HCT116 (cell line): ENCODE measurements around the gene CRLF1. TPM values are rescaled to one million over a fixed set of nuclear protein-coding genes. Genes with fewer than 3 reads are reported as not detected.

Experiments
- ATAC-seq: fragments of 200-7000 bp; cut with Tn5 transposase; 2 replicates; pipeline ENCODE4 v1.9.1; 2020; ENCODE audit warnings: mild to moderate bottlenecking, moderate library complexity
- BruUV-seq: library from RNA; stranded (reverse); fragments of 400-500 nt; replicated peaks from 2 replicates; lab custom pipeline; 2021; lab: Mats Ljungman, UMichigan
- CTCF ChIA-PET: fragments of 300-600 bp; sonication (Branson Sonifier 250); formaldehyde crosslinking; loops from one replicate; lab custom pipeline; 2021; ENCODE audit warnings: antibody characterized with exemption; lab: Charles Lee
- POLR2A ChIA-PET: fragments of 300-600, 350-600 bp; sonication (Branson Sonifier 250); formaldehyde crosslinking; loops from one replicate; lab custom pipeline; 2021; ENCODE audit warnings: antibody characterized with exemption; lab: Charles Lee
- RAD21 ChIA-PET, 2 experiments: fragments of 300-600 bp; sonication (Branson Sonifier 250); formaldehyde crosslinking; loops; one replicate each; lab custom pipeline; 2023; ENCODE audit warnings: low total read pairs in 2 of 2; ENCODE audit not compliant: uncharacterized antibody in 2 of 2, unreplicated experiment in 2 of 2, low non-redundant PET in 1 of 2; lab: Charles Lee
- DNase-seq: peaks from one replicate; pipeline ENCODE4 v3.0.0-alpha.2; 2010; ENCODE audit warnings: low read depth, low spot score
- H2AFZ ChIP-seq: fragments of 200-600 bp; shearing (Covaris generic), sonication (generic); 2 replicates; pipeline ENCODE4 v1.6.1; 2017; ENCODE audit warnings: low read depth, mixed run types, mixed read lengths, antibody characterized with exemption, low read length; ENCODE audit not compliant: poor library complexity, severe bottlenecking
- H3K27ac ChIP-seq: 2 replicates; pipeline ENCODE4 v1.5.1; 2012; ENCODE audit warnings: low read depth, low read length
- H3K27me3 ChIP-seq: fragments of 200-600 bp; sonication (generic); 2 replicates; pipeline ENCODE4 v1.6.1; 2016; ENCODE audit warnings: mixed run types, low read length, mixed read lengths; ENCODE audit not compliant: insufficient read depth
- H3K36me3 ChIP-seq, 2 experiments: fragments of 200-500 bp in 1 of 2; fragments of 200-600 bp in 1 of 2; sonication (Bioruptor generic) in 1 of 2; sonication (generic) in 1 of 2; 2 replicates each; pipeline versions ENCODE4 v1.5.1 to v1.6.1; 2014 to 2016; ENCODE audit warnings: low read length in 2 of 2, inconsistent platforms in 1 of 2, mixed read lengths in 1 of 2, mixed run types in 1 of 2; ENCODE audit not compliant: insufficient read depth in 2 of 2, control insufficient read depth in 1 of 2
- H3K4me1 ChIP-seq, 2 experiments: fragments of 200-600 bp in 1 of 2; sonication (generic) in 1 of 2; 2 replicates each; pipeline versions ENCODE4 v1.5.1 to v1.6.1; 2012 to 2017; ENCODE audit warnings: low read length in 2 of 2, inconsistent platforms in 1 of 2, mild to moderate bottlenecking in 1 of 2, mixed read lengths in 1 of 2, mixed run types in 1 of 2, moderate library complexity in 1 of 2; ENCODE audit not compliant: insufficient read depth in 2 of 2, control insufficient read depth in 1 of 2
- H3K4me2 ChIP-seq: fragments of 200-600 bp; sonication (generic); 2 replicates; pipeline ENCODE4 v1.6.1; 2017; ENCODE audit warnings: mixed run types, low read length, mixed read lengths
- H3K4me3 ChIP-seq, 2 experiments: fragments of 200-600 bp in 1 of 2; sonication (generic) in 1 of 2; replicated peaks in 1 of 2; 2 replicates each; pipeline ENCODE4 v1.5.1; 2011 to 2016; ENCODE audit warnings: low read length in 2 of 2, control low read depth in 1 of 2, low read depth in 1 of 2, mild to moderate bottlenecking in 1 of 2, mixed read lengths in 1 of 2, mixed run types in 1 of 2
- H3K79me2 ChIP-seq: fragments of 200-600 bp; sonication (generic); 2 replicates; pipeline ENCODE4 v1.6.1; 2017; ENCODE audit warnings: mild to moderate bottlenecking, mixed run types, low read length, moderate library complexity, mixed read lengths; ENCODE audit not compliant: insufficient read depth
- H3K9ac ChIP-seq: fragments of 200-600 bp; sonication (generic); 2 replicates; pipeline ENCODE4 v1.6.1; 2016; ENCODE audit warnings: low read length, mixed read lengths
- H3K9me2 ChIP-seq: fragments of 200-600 bp; sonication (generic), shearing (Covaris generic); 2 replicates; pipeline ENCODE4 v1.6.1; 2017; ENCODE audit warnings: mixed run types, mild to moderate bottlenecking, moderate library complexity; ENCODE audit not compliant: insufficient read depth
- H3K9me3 ChIP-seq, 2 experiments: fragments of 200-500 bp in 1 of 2; fragments of 200-600 bp in 1 of 2; sonication (Bioruptor generic) in 1 of 2; sonication (generic) in 1 of 2; 2 replicates each; pipeline ENCODE4 v1.6.1; 2014 to 2017; ENCODE audit warnings: low read length in 2 of 2, mixed read lengths in 2 of 2, inconsistent platforms in 1 of 2, low read depth in 1 of 2, mild to moderate bottlenecking in 1 of 2, mixed run types in 1 of 2, moderate library complexity in 1 of 2; ENCODE audit not compliant: control insufficient read depth in 1 of 2, insufficient read depth in 1 of 2
- H4K20me1 ChIP-seq: fragments of 200-600 bp; sonication (generic), shearing (Covaris generic); 2 replicates; pipeline ENCODE4 v1.6.1; 2017; ENCODE audit warnings: mixed run types, mild to moderate bottlenecking, moderate library complexity; ENCODE audit not compliant: insufficient read depth
- CEBPB ChIP-seq: IDR thresholded peaks from 2 replicates; pipeline ENCODE4 v1.6.1; 2012; ENCODE audit warnings: low read depth
- CTCF ChIP-seq, 3 experiments: fragments of 200-600 bp in 1 of 3; sonication (generic) in 1 of 3; IDR thresholded peaks in 2 of 3; conservative IDR thresholded peaks in 1 of 3; 2 replicates each; pipeline ENCODE4 v1.5.1; 2012 to 2017; ENCODE audit warnings: low read depth in 2 of 3, low read length in 2 of 3, antibody characterized with exemption in 1 of 3, borderline replicate concordance in 1 of 3, control low read depth in 1 of 3, mild to moderate bottlenecking in 1 of 3, mixed read lengths in 1 of 3, mixed run types in 1 of 3, moderate library complexity in 1 of 3; ENCODE audit not compliant: insufficient read depth in 1 of 3
- FOSL1 ChIP-seq: IDR thresholded peaks from 2 replicates; pipeline ENCODE4 v1.6.1; 2012; ENCODE audit warnings: low read depth
- MAX ChIP-seq: IDR thresholded peaks from 2 replicates; pipeline ENCODE4 v1.6.1; 2012
- POLR2A ChIP-seq: IDR thresholded peaks from 2 replicates; pipeline ENCODE4 v1.7.0; 2011; ENCODE audit warnings: borderline replicate concordance; ENCODE audit not compliant: insufficient read depth, insufficient read length; ENCODE audit errors: extremely low read depth
- RAD21 ChIP-seq: IDR thresholded peaks from 2 replicates; pipeline ENCODE4 v1.6.1; 2012; ENCODE audit warnings: low read depth, mild to moderate bottlenecking
- SP1 ChIP-seq: IDR thresholded peaks from 2 replicates; pipeline ENCODE4 v1.6.1; 2012; ENCODE audit warnings: low read depth
- YY1 ChIP-seq: IDR thresholded peaks from 2 replicates; pipeline ENCODE4 v1.6.1; 2011; ENCODE audit warnings: low read length, low read depth, moderate library complexity, mild to moderate bottlenecking; ENCODE audit not compliant: insufficient replicate concordance; ENCODE audit errors: extremely low read depth
- ZFX ChIP-seq: fragments of 450-650 bp; IDR thresholded peaks from 2 replicates; pipeline ENCODE4 v1.6.1; 2017
- ZNF274 ChIP-seq: fragments of 200-500 bp; sonication (Bioruptor generic); IDR thresholded peaks from 2 replicates; pipeline ENCODE4 v1.6.1; 2014; ENCODE audit warnings: mild to moderate bottlenecking, low read depth, low read length, inconsistent platforms
- intact Hi-C: fragments of 100-400 bp; cut with micrococcal nuclease; formaldehyde crosslinking; loops from 2 replicates; pipeline ENCODE4 v1.10.0; 2022
- total RNA-seq: library from RNA; stranded (reverse); gene quantifications from one replicate; pipeline ENCODE4 v1.2.1, GENCODE V29; 2021; ENCODE audit not compliant: unreplicated experiment

CRLF1 gene
- total RNA-seq, 1 experiment from 2014 or later, result 43.0 TPM

- ChIA-PET CTCF (no interaction called here), POLR2A (no interaction called here), RAD21 (no interaction called here)
- Histone ChIP-seq H3K27ac (no peak overlapping the region), H3K79me2 (no peaks in the 10 kb centered on the region), H4K20me1 (no peaks in the 10 kb centered on the region), H3K9me2 (no peaks in the 10 kb centered on the region), H3K4me1 (peaks cover 25 to 52% of the 10 kb centered on the region in 2 experiments), H3K4me3 (no peak overlapping the region), H3K36me3 (no peaks in the 10 kb centered on the region), H3K9ac (no peak overlapping the region), H3K4me2 (no peak overlapping the region), H3K27me3 (peaks cover 33% of the 10 kb centered on the region; the same call in 1 of the 2 replicates), H3K9me3 (no peaks in the 10 kb centered on the region), H2AFZ (no peak overlapping the region)
- TF ChIP-seq CEBPB, result no peak
- TF ChIP-seq MAX, result no peak
- no peak for TF ChIP-seq CTCF (IDR thresholded peaks at IDR 0.05 in 2 of 3, conservative IDR thresholded peaks at IDR 0.05 in 1 of 3; ENCODE audit: borderline replicate concordance in 1 of 3, insufficient read depth in 1 of 3, low read depth in 2 of 3, low read length in 2 of 3)
- TF ChIP-seq POLR2A, result no peak
- TF ChIP-seq RAD21, result no peak
- no peak for TF ChIP-seq SP1
- TF ChIP-seq ZFX, result no peak
- TF ChIP-seq ZNF274, result no peak
- no peak for TF ChIP-seq FOSL1
- TF ChIP-seq YY1, result no peak
- no TSS peak for BruUV-seq
- no peak for DNase-seq
- ATAC-seq, result no peak
- intact Hi-C loops, result no loop called here
Observed at GRCh38 chr19:18608805-18609716, 2.5 kb upstream of the CRLF1 start.
